HG03095 (cell line): ENCODE results near the gene MYRFL.
"Not testable (repeated sequence)": the region's sequence is repeated elsewhere in the genome, so short reads cannot be mapped to it uniquely, and the experiment has no call there.

Source experiments
- ATAC-seq: cut with Tn5 transposase; IDR thresholded peaks from one replicate; pipeline ENCODE4 v1.9.1; 2021; ENCODE audit warnings: moderate library complexity; ENCODE audit not compliant: unreplicated experiment

The MYRFL gene

GRCh38 chr12:69824966-69825560 lies at the start of gene MYRFL:
TSS of gene MYRFL (plus strand) at chr12:69825227. CDS start at chr12:69825518, 291 bp downstream.
- no peak for ATAC-seq

- no peak for ATAC-seq
These were observed 45.1 kb upstream of the MYRFL start for GRCh38 chr12:69779928-69780327.

- no peak for ATAC-seq
These were observed 41.7 kb upstream of the MYRFL start for GRCh38 chr12:69783365-69783764.

- ATAC-seq, result no peak
These were observed 35.7 kb upstream of the MYRFL start for GRCh38 chr12:69789351-69789750.

- no peak for ATAC-seq
These were observed 32.5 kb upstream of the MYRFL start for GRCh38 chr12:69792533-69792932.

GRCh38 chr12:69807101-69807897 lies 17.7 kb upstream of the MYRFL start:
- ATAC-seq, result not testable (repeated sequence)

GRCh38 chr12:69810870-69811498 lies 14.0 kb upstream of the MYRFL start:
- no peak for ATAC-seq

- no peak for ATAC-seq
These were observed 8.9 kb upstream of the MYRFL start for GRCh38 chr12:69816082-69816481.

GRCh38 chr12:69821032-69821455 lies 4.0 kb upstream of the MYRFL start:
- ATAC-seq, result no peak

- no peak for ATAC-seq
These were observed 3.4 kb upstream of the MYRFL start for GRCh38 chr12:69821456-69822159.

GRCh38 chr12:69822201-69822860 lies 2.7 kb upstream of the MYRFL start:
- ATAC-seq, result no peak

GRCh38 chr12:69824028-69824427 lies 999 bp upstream of the MYRFL start:
- ATAC-seq, result no peak

- no peak for ATAC-seq
These were observed 3.9 kb downstream of the MYRFL start for GRCh38 chr12:69828897-69829296.

- no peak for ATAC-seq
These were observed 8.7 kb downstream of the MYRFL start for GRCh38 chr12:69833696-69834095.

- no peak for ATAC-seq
These were observed 9.1 kb downstream of the MYRFL start for GRCh38 chr12:69834147-69834546.

GRCh38 chr12:69834576-69834975 lies 9.5 kb downstream of the MYRFL start:
- no peak for ATAC-seq

GRCh38 chr12:69835081-69835480 lies 10.1 kb downstream of the MYRFL start:
- ATAC-seq, result no peak

GRCh38 chr12:69836015-69836414 lies 11.0 kb downstream of the MYRFL start:
- no peak for ATAC-seq

GRCh38 chr12:69837191-69837590 lies 12.2 kb downstream of the MYRFL start:
- no peak for ATAC-seq

GRCh38 chr12:69837657-69838415 lies 12.8 kb downstream of the MYRFL start:
- ATAC-seq, result no peak
